Vagina (tissue), 2 donors: Measurements from ENCODE around the gene DRD3.

ENCODE experiments used
- CTCF ChIP-seq, 3 experiments: fragments of 450-650 bp in 2 of 3; fragments of 200-600 bp in 1 of 3; sonication (generic) in 1 of 3; IDR thresholded peaks; one replicate each; pipeline ENCODE4 v1.5.1; 2017 to 2019; ENCODE audit warnings: antibody characterized with exemption in 3 of 3, mild to moderate bottlenecking in 2 of 3, moderate library complexity in 2 of 3
- POLR2A ChIP-seq, 2 donors: fragments of 450-650 bp; IDR thresholded peaks; one replicate each; pipeline ENCODE4 v1.6.1; 2017; ENCODE audit warnings: antibody characterized with exemption in 2 of 2, mild to moderate bottlenecking in 2 of 2, moderate library complexity in 2 of 2

- TF ChIP-seq POLR2A (IDR thresholded peaks at IDR 0.05) (no peak), CTCF (IDR thresholded peaks at IDR 0.05) (no peak)
Observed at GRCh38 chr3:114205541-114205940, 26.7 kb upstream of the DRD3 start.
